ENCODE measurements around the gene SUCO. TPM values are rescaled to one million over a fixed set of nuclear protein-coding genes. Genes with fewer than 3 reads are reported as not detected.
"Not testable (repeated sequence)": the region's sequence is repeated elsewhere in the genome, so short reads cannot be mapped to it uniquely, and the experiment has no call there.

SUCO gene
- total RNA-seq, 1 donor: 11.8 TPM

GRCh38 chr1:172557270-172557669 lies 24.3 kb downstream of the SUCO start:
- DNase-seq (ENCODE audit: low read depth in 2 of 3, low spot score in 2 of 3): no peak

GRCh38 chr1:172559572-172560210 lies 26.7 kb downstream of the SUCO start:
- no peak for DNase-seq (ENCODE audit: low read depth in 2 of 3, low spot score in 2 of 3)

- DNase-seq (ENCODE audit: low read depth in 2 of 3, low spot score in 2 of 3): no peak
These were observed 28.3 kb downstream of the SUCO start for GRCh38 chr1:172561252-172561651.

- DNase-seq (ENCODE audit: low read depth in 2 of 3, low spot score in 2 of 3): no peak
These were observed 33.4 kb downstream of the SUCO start for GRCh38 chr1:172566196-172566997.

- DNase-seq (ENCODE audit: low read depth in 2 of 3, low spot score in 2 of 3): no peak
These were observed 34.8 kb downstream of the SUCO start for GRCh38 chr1:172567720-172568119.

GRCh38 chr1:172574080-172574479 lies 41.1 kb downstream of the SUCO start:
- DNase-seq (ENCODE audit: low read depth in 2 of 3, low spot score in 2 of 3): no peak

- DNase-seq (ENCODE audit: low read depth in 2 of 3, low spot score in 2 of 3): no peak
These were observed 45.6 kb downstream of the SUCO start for GRCh38 chr1:172578586-172578985.

- DNase-seq (ENCODE audit: low read depth in 2 of 3, low spot score in 2 of 3): no peak
These were observed 48.3 kb downstream of the SUCO start for GRCh38 chr1:172581273-172581672.

GRCh38 chr1:172581779-172582178 lies 48.8 kb downstream of the SUCO start:
- DNase-seq (ENCODE audit: low read depth in 2 of 3, low spot score in 2 of 3): peak in 1 of 3 donors; percentile 5

GRCh38 chr1:172582889-172583288 lies 49.9 kb downstream of the SUCO start:
- DNase-seq (ENCODE audit: low read depth in 2 of 3, low spot score in 2 of 3): no peak

- DNase-seq (ENCODE audit: low read depth in 2 of 3, low spot score in 2 of 3): no peak
These were observed 52.4 kb downstream of the SUCO start for GRCh38 chr1:172585348-172585747.

GRCh38 chr1:172585861-172586260 lies 52.9 kb downstream of the SUCO start:
- no peak for DNase-seq (ENCODE audit: low read depth in 2 of 3, low spot score in 2 of 3)

- no peak for DNase-seq (ENCODE audit: low read depth in 2 of 3, low spot score in 2 of 3)
These were observed 55.6 kb downstream of the SUCO start for GRCh38 chr1:172588296-172589291.

GRCh38 chr1:172589553-172589952 lies 56.6 kb downstream of the SUCO start:
- DNase-seq (ENCODE audit: low read depth in 2 of 3, low spot score in 2 of 3): no peak

- not testable (repeated sequence) for DNase-seq (ENCODE audit: low read depth in 2 of 3, low spot score in 2 of 3)
These were observed 58.5 kb downstream of the SUCO start for GRCh38 chr1:172591429-172591828.

GRCh38 chr1:172595066-172595465 lies 62.1 kb downstream of the SUCO start:
- DNase-seq (ENCODE audit: low read depth in 2 of 3, low spot score in 2 of 3): not testable (repeated sequence)

- DNase-seq (ENCODE audit: low read depth in 2 of 3, low spot score in 2 of 3): not testable (repeated sequence)
These were observed 63.8 kb downstream of the SUCO start for GRCh38 chr1:172596782-172597181.

- DNase-seq (ENCODE audit: low read depth in 2 of 3, low spot score in 2 of 3): no peak
These were observed 67.0 kb downstream of the SUCO start for GRCh38 chr1:172599912-172600311.

GRCh38 chr1:172600615-172601014 lies 67.7 kb downstream of the SUCO start:
- DNase-seq (ENCODE audit: low read depth in 2 of 3, low spot score in 2 of 3): no peak

GRCh38 chr1:172601046-172601630 lies 68.2 kb downstream of the SUCO start:
- no peak for DNase-seq (ENCODE audit: low read depth in 2 of 3, low spot score in 2 of 3)

- no peak for DNase-seq (ENCODE audit: low read depth in 2 of 3, low spot score in 2 of 3)
These were observed 69.8 kb downstream of the SUCO start for GRCh38 chr1:172602706-172603105.

Measured in hematopoietic multipotent progenitor cell (in vitro differentiated cells).